ENCODE measurements around the gene MRPS7.
"Not testable (repeated sequence)": the region's sequence is repeated elsewhere in the genome, so short reads cannot be mapped to it uniquely, and the experiment has no call there.

MRPS7 gene

GRCh38 chr17:75271955-75272847 is 10.5 kb downstream of the MRPS7 start:
- DNase-seq, result no peak

DNA sequence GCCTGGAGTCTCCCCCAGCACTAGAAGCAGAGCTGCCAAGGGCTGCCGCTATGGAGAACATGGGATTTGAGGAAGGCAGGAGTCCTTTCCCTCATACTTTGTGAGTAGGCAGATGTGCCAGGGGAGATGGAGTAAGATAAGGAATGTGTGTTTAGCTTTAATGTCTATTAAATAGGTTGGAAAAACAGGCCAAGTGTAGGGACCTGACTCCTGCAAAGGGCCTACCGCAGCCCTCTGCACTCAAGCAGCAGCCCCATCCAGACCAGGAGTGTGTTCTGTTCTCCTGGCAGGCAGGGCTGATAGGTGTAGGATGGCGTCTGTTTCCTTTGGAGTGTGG is 11.1 kb downstream of the MRPS7 start:
- DNase-seq, result no peak

- DNase-seq, result no peak
Observed at GRCh38 chr17:75273977-75274708, 12.5 kb downstream of the MRPS7 start.

DNA sequence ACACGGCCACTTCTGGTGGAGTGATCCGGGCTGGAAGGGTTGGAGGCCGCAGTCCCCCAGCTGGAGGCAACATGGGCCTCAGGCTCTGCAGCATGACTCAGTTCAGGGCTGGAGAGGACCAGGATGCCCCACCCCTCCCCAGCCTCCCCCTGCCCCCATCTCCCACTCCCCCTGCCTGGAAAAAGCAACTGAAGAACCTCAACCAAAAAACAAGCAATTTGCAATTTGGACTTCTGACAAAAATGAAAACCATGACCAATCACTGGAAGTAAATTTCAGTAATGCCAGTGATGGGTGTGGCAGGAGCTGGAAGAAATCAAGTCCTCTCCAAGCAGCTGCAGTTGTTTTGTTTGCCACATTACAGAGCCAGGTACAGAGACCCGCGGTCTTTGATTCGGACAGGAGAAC is 16.0 kb downstream of the MRPS7 start:
- DNase-seq, result no peak

DNA sequence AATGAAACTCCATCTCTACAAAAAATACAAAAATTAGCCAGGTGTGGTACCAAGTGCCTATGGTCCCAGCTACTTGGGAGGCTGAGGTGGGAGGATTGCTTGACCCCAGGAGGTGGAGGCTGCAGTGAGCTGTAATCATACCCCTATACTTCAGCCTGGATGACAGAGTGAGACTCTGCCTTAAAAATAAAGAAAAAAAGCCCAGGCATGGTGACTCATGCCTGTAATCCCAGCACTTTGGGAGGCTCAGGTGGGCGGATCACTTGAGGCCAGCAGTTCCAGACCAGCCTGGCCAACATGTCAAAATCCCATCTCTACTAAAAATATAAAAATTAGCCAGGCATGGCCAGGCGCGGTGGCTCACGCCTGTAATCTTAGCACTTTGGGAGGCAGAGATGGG is 18.5 kb downstream of the MRPS7 start:
- not testable (repeated sequence) for DNase-seq

DNA sequence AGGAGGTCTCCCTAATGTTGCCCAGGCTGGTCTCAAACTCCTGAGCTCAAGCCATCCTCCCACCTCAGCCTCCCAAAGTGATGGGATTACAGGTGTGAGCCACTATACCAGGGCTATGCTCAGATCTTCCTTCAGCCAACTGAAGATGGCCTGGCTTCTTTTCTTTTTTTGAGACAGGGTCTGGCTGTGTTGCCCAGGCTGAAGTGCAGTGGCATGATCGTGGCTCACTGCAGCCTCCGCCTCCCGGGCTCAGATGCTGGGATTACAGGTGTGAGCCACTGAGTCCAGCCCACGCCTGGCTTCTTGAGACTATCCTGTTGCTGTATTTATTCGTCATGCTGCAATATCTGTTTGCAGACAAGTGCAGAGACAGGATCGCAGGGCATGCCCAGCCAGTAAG is 23.4 kb downstream of the MRPS7 start:
- DNase-seq, result no peak

DNA sequence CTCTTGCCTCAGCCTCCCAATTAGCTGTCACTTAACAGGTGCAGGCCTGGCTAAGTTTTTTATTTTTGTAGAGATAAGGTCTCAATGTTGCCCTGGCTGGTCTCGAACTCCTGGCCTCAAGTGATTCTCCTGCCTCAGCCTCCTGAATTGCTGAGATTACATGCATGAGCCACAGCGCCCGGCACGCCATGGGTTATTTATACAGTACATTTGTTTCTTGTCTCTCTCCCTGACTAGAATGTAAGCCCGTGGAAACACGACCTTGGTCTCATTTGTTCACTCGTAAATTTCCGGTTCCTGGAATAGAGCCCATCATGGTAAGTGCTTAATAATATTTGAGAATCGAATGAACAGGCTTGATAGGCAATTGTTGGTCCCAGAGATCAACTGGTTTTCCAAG is 25.5 kb downstream of the MRPS7 start:
- no peak for DNase-seq

DNA sequence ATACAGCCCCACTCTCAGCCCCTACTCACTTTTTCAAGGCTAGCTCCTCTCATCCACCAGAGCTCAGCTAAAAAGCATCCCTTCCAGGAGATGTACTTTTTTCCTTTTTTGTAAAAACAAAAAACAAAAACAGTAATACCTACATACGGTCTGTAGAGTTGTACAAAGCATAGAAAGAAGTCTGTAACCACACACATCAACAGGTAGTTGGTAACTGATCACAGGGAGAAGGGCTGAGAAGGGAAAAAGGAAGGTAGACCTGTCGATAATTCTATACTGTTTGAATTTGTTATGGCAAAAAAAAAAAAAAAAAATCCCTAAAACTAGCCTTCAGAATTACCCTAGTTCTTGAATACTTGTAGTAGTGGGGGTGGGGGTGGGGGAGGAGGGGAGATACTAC is 26.7 kb downstream of the MRPS7 start:
- no peak for DNase-seq

DNA sequence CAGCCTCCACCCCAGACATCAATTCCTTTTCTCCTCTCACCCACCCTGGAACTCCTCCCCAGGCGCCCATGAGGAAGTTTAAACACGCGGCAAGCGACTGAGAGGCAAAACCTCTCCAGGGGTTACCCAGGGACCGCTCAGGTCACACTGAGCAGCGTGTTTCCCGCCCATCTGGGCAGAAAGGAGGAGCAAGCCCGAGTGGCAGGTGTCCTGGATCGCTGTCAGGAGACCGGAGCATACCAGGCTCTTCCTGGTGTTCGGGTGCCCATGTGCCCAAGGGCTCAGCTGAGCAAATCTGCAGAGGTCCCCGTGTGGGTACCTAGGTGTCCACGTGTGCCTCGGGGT is 27.1 kb downstream of the MRPS7 start:
- peak; percentile 48 for DNase-seq

DNA sequence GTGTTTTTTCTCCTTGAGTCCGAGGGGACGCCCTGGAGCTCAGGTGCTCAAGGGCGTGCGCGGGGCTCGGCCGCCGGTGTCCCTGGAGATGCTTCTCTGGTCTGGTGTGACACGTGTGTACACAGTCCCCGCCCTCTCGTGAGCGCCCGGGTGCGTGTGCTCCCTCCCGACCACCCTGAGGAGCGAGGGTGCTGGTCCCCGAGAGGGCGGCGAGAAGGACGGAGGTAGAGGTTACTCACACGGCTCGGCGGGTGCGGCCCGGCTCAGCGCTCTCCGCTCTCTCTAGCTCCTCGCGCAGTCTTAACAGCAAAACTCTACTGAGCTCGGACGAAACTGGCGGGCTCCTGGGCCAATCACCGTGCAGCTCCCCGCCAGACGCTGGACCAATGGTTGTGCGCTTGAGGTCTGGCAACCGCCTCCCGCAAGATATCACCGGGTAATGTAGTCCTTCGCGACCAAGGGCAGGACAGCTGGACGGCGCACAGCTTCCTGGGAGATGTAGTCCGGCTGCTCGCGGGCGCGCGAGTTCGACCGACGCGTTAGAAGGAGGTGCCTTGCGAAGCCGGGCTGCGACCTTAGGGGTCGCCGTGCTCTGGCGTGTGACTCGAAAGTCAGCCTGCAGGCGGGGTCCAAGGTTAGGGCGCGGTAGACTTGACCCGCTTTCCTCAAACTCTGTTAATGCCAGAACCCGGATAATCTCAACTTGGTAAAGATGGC is 27.6 kb downstream of the MRPS7 start, which contains the start of gene SLC25A19:
TSS of gene SLC25A19 (minus strand) at position 319 of the 717 bp plus-strand sequence. CDS start 2,669 bp downstream, outside the sequence.
- peak; percentile 93 for DNase-seq

DNA sequence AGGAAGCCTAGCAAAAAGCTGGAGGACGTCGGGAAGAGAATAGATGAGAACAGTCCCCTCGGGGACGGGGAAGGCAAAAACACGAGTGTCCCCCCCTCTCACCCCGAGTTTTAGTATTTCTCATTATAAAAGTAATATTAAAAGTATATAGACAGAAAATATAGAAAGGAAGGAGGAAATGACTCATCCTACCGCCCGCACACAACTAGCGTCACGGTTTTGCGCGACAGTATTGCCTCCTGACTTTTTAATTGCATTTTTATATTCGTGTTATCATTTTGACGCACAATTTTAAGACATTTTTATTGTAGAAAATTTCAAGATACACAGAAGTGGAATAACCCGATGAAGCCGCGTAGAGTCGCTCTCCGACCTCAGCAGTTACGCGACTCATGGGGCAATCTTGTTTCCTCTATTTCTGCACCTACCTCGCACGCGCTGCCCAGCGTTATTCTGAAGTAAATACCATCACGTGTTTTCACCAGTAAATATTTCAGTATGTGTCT is 28.2 kb downstream of the MRPS7 start:
- DNase-seq, result no peak

- not testable (repeated sequence) for DNase-seq
Observed at GRCh38 chr17:75292810-75293448, 31.2 kb downstream of the MRPS7 start.

DNA sequence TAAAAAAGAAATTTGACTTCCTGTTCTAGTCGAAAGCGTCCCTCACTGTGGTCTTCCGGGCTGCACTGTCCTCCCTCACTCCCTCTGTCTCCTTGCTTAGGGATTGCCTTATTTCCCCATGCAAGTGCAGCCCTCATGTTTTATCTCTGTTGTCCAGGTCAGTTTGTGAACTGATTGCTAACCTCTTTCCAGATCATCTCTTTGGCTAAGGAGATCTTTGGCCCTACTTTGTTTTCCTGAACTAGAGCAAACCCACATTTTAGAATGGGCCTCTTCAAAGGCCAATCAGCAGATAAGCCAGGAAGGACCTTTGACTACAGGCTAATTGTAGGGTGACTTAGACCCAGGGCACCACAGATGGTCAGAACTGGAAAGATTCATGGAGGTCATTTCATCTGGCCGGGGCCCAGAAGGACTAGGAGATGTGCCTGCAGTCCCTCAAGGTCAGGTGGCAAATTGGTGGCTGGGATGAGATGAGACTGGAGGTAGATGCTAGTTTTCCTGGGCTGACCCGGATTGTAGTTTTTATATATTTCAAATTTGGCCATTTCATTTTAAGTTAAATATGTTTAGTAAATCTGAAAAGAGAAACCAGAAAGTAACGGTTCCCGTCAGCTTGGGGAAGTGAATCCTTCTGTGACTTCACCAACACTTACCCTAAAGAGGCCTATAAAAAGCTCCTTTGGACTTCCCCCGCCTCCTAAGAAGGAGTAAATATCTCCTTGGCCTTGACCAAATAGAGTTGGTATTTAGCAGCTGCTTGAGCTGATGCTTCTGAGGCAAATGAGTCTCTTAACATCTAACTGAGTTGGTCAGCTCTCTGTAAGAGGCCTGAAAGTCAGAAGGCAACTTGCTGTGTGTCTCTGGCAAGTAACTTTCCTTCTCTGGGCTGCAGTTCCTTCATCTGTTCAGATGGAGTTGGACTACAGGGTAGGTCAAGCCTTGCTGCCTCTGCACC is 33.8 kb downstream of the MRPS7 start:
- DNase-seq, result no peak

GRCh38 chr17:75300280-75300679 is 38.6 kb downstream of the MRPS7 start:
- DNase-seq, result no peak

DNA sequence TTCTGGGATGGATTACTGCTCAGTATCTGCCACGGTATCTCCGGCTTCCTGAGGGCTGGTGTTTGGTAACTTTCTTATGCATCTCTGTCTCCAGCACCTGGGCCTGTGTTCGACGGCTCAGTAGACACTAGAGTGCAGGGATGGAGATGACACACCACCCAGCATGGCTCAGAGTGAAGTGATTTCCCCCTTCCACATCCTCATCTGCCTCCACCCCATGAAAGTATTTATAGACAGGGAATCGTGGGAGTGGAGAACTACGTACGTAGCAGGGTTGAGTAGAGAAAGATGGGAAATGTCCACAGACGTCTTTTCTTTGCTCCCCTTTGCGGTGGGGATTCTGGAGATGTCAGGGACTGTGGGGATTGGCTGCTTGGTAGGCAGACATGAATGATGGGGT is 39.4 kb downstream of the MRPS7 start:
- no peak for DNase-seq

- DNase-seq, result no peak
Observed at GRCh38 chr17:75301502-75302206, 40.0 kb downstream of the MRPS7 start.

DNA sequence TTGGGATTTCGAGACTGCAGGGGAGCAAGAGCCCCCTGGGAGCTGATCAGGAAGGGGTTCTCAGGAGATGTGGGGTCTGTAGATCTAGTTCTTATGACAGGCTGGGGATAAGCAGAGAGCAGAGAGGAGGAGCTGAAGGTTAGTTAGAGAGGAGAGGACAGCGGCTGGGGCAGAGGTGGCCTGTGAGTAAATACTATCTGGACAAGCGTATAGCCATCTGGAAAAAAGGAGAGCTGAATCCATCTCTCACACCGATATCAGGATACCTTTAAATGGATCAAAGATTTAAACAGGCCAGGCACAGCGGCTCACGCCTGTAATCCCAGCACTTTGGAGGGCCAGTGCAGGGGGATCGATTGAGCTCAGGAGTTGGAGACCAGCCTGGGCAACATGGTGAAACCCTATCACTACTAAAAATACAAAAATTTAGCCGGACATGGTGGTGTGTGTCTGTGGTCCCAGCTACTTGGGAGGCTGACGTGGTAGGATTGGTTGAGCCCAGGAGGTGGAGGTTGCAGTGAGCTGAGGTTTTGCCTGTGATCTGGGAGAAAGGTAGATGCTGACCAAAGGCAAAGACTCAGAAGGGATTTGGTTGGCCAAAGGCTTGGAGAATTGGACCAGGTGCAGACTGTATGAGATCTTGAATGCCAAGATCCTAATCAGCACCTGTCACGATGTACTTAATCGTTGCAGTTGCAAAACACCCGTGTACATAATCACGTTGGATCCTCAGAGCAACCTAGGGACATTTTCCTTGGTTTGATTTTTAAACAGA is 46.5 kb downstream of the MRPS7 start:
- DNase-seq, result no peak

GRCh38 chr17:75308732-75309629 is 47.3 kb downstream of the MRPS7 start:
- DNase-seq, result no peak

- no peak for DNase-seq
Observed at GRCh38 chr17:75313941-75314551, 52.4 kb downstream of the MRPS7 start.

All from NCI-H2107 (cell line).